ENCODE data around the gene RCAN2. TPM values are rescaled to one million over a fixed set of nuclear protein-coding genes. Genes with fewer than 3 reads are reported as not detected.
"Not testable (repeated sequence)": the region's sequence is repeated elsewhere in the genome, so short reads cannot be mapped to it uniquely, and the experiment has no call there.

RCAN2 gene
- total RNA-seq, 4 donors from 2014 or later, result 28.7 to 79.1 (median 36.3) TPM

GRCh38 chr6:46347669-46348068 is 143.6 kb downstream of the RCAN2 start:
- no peak for TF ChIP-seq CTCF (IDR thresholded peaks at IDR 0.05)
- no peak for TF ChIP-seq POLR2A (IDR thresholded peaks at IDR 0.05; ENCODE audit: low read depth)
- TF ChIP-seq EP300 (IDR thresholded peaks at IDR 0.05), result no peak
- no peak for TF ChIP-seq POLR2AphosphoS5 (IDR thresholded peaks at IDR 0.05)
- peaks cover 0 to 9% (median 0%) of the 10 kb centered on the region in 4 donors for H3K9me3 ChIP-seq
- no peak overlapping the region for H3K4me3 ChIP-seq
- H3K27ac ChIP-seq (replicated peaks in 1 of 4), result no peak overlapping the region
- intact Hi-C loops (cut with DNase I), result no loop called here
- WGBS, result 84% methylated on average over 3 of the region's 3 CpGs
- no peaks in the 10 kb centered on the region for H3K27me3 ChIP-seq
- no peaks in the 10 kb centered on the region for H3K36me3 ChIP-seq
- DNase-seq (ENCODE audit: extremely low spot score), result no peak
- peaks cover 6 to 20% (median 11%) of the 10 kb centered on the region in 4 donors for H3K4me1 ChIP-seq

- DNase-seq (ENCODE audit: extremely low spot score), result no peak
- intact Hi-C loops (cut with DNase I), result no loop called here
- Histone ChIP-seq H3K9me3 (peaks cover 0 to 2% (median 0%) of the 10 kb centered on the region in 4 donors), H3K27ac (replicated peaks in 1 of 4) (no peak overlapping the region), H3K4me1 (no peaks in the 10 kb centered on the region), H3K36me3 (no peaks in the 10 kb centered on the region), H3K4me3 (no peak overlapping the region), H3K27me3 (no peaks in the 10 kb centered on the region)
- no peak for TF ChIP-seq EP300 (IDR thresholded peaks at IDR 0.05)
- TF ChIP-seq CTCF (IDR thresholded peaks at IDR 0.05), result no peak
- no peak for TF ChIP-seq POLR2A (IDR thresholded peaks at IDR 0.05; ENCODE audit: low read depth)
- TF ChIP-seq POLR2AphosphoS5 (IDR thresholded peaks at IDR 0.05), result no peak
- WGBS, result 89% methylated on average over 2 of the region's 2 CpGs
These were observed 151.0 kb downstream of the RCAN2 start for GRCh38 chr6:46340246-46340645.

- intact Hi-C loops (cut with DNase I), result no loop called here
- 100% methylated on average over 2 of the region's 2 CpGs for WGBS
- DNase-seq (ENCODE audit: extremely low spot score), result no peak
- no peaks in the 10 kb centered on the region for H3K4me1 ChIP-seq
- H3K27ac ChIP-seq (replicated peaks in 1 of 4), result no peak overlapping the region
- H3K9me3 ChIP-seq, result no peaks in the 10 kb centered on the region
- H3K4me3 ChIP-seq, result no peak overlapping the region
- H3K27me3 ChIP-seq, result no peaks in the 10 kb centered on the region
- H3K36me3 ChIP-seq, result no peaks in the 10 kb centered on the region
- TF ChIP-seq POLR2AphosphoS5 (IDR thresholded peaks at IDR 0.05) (no peak), CTCF (IDR thresholded peaks at IDR 0.05) (no peak), EP300 (IDR thresholded peaks at IDR 0.05) (no peak), POLR2A (IDR thresholded peaks at IDR 0.05; ENCODE audit: low read depth) (no peak)
These were observed 153.1 kb downstream of the RCAN2 start for GRCh38 chr6:46338131-46338530.

- TF ChIP-seq POLR2AphosphoS5 (IDR thresholded peaks at IDR 0.05), result no peak
- H3K4me3 ChIP-seq, result no peak overlapping the region
- H3K27me3 ChIP-seq, result no peaks in the 10 kb centered on the region
- no peaks in the 10 kb centered on the region for H3K36me3 ChIP-seq
- intact Hi-C loops (cut with DNase I), result no loop called here
- 92% methylated on average over 3 of the region's 3 CpGs for WGBS
- H3K27ac ChIP-seq (replicated peaks in 1 of 4), result no peak overlapping the region
- DNase-seq (ENCODE audit: extremely low spot score), result no peak
- H3K9me3 ChIP-seq, result no peaks in the 10 kb centered on the region
- H3K4me1 ChIP-seq, result peaks cover 3 to 9% (median 6%) of the 10 kb centered on the region in 4 donors
These were observed 156.8 kb downstream of the RCAN2 start for GRCh38 chr6:46334442-46334841.

GRCh38 chr6:46333481-46333880 is 157.8 kb downstream of the RCAN2 start:
- Histone ChIP-seq H3K27ac (replicated peaks in 1 of 4) (no peak overlapping the region), H3K27me3 (no peaks in the 10 kb centered on the region), H3K4me3 (no peak overlapping the region), H3K36me3 (no peaks in the 10 kb centered on the region), H3K4me1 (peaks cover 8 to 17% (median 15%) of the 10 kb centered on the region in 4 donors), H3K9me3 (no peaks in the 10 kb centered on the region)
- 97% methylated on average over 1 of the region's 1 CpG for WGBS
- TF ChIP-seq CTCF (IDR thresholded peaks at IDR 0.05) (no peak), POLR2A (IDR thresholded peaks at IDR 0.05; ENCODE audit: low read depth) (no peak), POLR2AphosphoS5 (IDR thresholded peaks at IDR 0.05) (no peak), EP300 (IDR thresholded peaks at IDR 0.05) (no peak)
- intact Hi-C loops (cut with DNase I), result no loop called here
- no peak for DNase-seq (ENCODE audit: extremely low spot score)

- H3K9me3 ChIP-seq, result not testable (repeated sequence)
These were observed 158.8 kb downstream of the RCAN2 start for GRCh38 chr6:46332448-46332847.

More at GRCh38 chr6:46332448-46332847, 158.8 kb downstream of the RCAN2 start:
- H3K27ac ChIP-seq (replicated peaks in 1 of 4); intact Hi-C loops (cut with DNase I); H3K36me3 ChIP-seq; H3K27me3 ChIP-seq; DNase-seq (ENCODE audit: extremely low spot score); H3K4me3 ChIP-seq: not testable (repeated sequence)
- peaks cover 11 to 27% (median 25%) of the 10 kb centered on the region in 4 donors for H3K4me1 ChIP-seq

Measured in esophagus muscularis mucosa (tissue), 4 donors.